CD14-positive monocyte (primary cell): ENCODE data around the gene RSPH10B2. TPM values are rescaled to one million over a fixed set of nuclear protein-coding genes. Genes with fewer than 3 reads are reported as not detected.
"Not testable (repeated sequence)": the region's sequence is repeated elsewhere in the genome, so short reads cannot be mapped to it uniquely, and the experiment has no call there.

Experiments
- DNase-seq, 3 donors: peaks; one replicate each; pipeline ENCODE4 v3.0.0-alpha.2; 2011 to 2022
- H2AFZ ChIP-seq: 2 replicates; pipeline ENCODE4 v1.6.0; 2012; ENCODE audit warnings: mild to moderate bottlenecking, low read depth, low read length, inconsistent platforms; ENCODE audit not compliant: insufficient read depth, poor library complexity, severe bottlenecking
- H3K27ac ChIP-seq, 2 donors: 1 replicate in 1 of 2; 2 replicates in 1 of 2; pipeline ENCODE4 v1.5.1; 2012 to 2013; ENCODE audit warnings: low read length in 2 of 2, control low read depth in 1 of 2, inconsistent platforms in 1 of 2, low read depth in 1 of 2, mild to moderate bottlenecking in 1 of 2
- H3K27me3 ChIP-seq, 2 donors: one replicate each; pipeline versions ENCODE4 v1.6.0 to v1.6.1; 2011 to 2013; ENCODE audit warnings: low read length in 2 of 2; ENCODE audit not compliant: control insufficient read depth in 2 of 2, insufficient read depth in 2 of 2
- H3K36me3 ChIP-seq, 2 donors: replicated peaks in 1 of 2; 1 replicate in 1 of 2; 2 replicates in 1 of 2; pipeline versions ENCODE4 v1.5.1 to v1.6.1; 2012 to 2013; ENCODE audit warnings: low read length in 2 of 2, control low read depth in 1 of 2, inconsistent platforms in 1 of 2, mild to moderate bottlenecking in 1 of 2; ENCODE audit not compliant: insufficient read depth in 2 of 2, control insufficient read depth in 1 of 2
- H3K4me1 ChIP-seq, 2 donors: 1 replicate in 1 of 2; 2 replicates in 1 of 2; pipeline versions ENCODE4 v1.5.1 to v1.6.1; 2012 to 2013; ENCODE audit warnings: low read length in 2 of 2, control low read depth in 1 of 2, inconsistent platforms in 1 of 2, mild to moderate bottlenecking in 1 of 2, moderate library complexity in 1 of 2; ENCODE audit not compliant: insufficient read depth in 2 of 2, control insufficient read depth in 1 of 2
- H3K4me2 ChIP-seq: replicated peaks from 2 replicates; pipeline ENCODE3; 2012; ENCODE audit warnings: low read length, moderate library complexity, mild to moderate bottlenecking; ENCODE audit not compliant: poor library complexity, severe bottlenecking; ENCODE audit errors: extremely low read depth
- H3K4me3 ChIP-seq, 3 experiments: fragments of 200-600 bp in 1 of 3; sonication (generic) in 1 of 3; replicated peaks in 1 of 3; 1 replicate in 2 of 3; 2 replicates in 1 of 3; pipeline ENCODE4 v1.5.1; 2011 to 2013; ENCODE audit warnings: low read length in 3 of 3, mild to moderate bottlenecking in 3 of 3, control low read depth in 2 of 3, low read depth in 2 of 3, inconsistent platforms in 1 of 3, moderate library complexity in 1 of 3
- H3K79me2 ChIP-seq: 2 replicates; pipeline ENCODE4 v1.6.0; 2012; ENCODE audit warnings: mild to moderate bottlenecking, control low read depth, inconsistent platforms, low read length, moderate library complexity; ENCODE audit not compliant: insufficient read depth
- H3K9ac ChIP-seq: 2 replicates; pipeline ENCODE4 v1.6.0; 2017; ENCODE audit warnings: low read length, mild to moderate bottlenecking; ENCODE audit not compliant: insufficient read depth, poor library complexity, severe bottlenecking
- H3K9me3 ChIP-seq, 2 donors: replicated peaks in 1 of 2; 1 replicate in 1 of 2; 2 replicates in 1 of 2; pipeline versions ENCODE4 v1.5.1 to v1.6.1; 2012 to 2013; ENCODE audit warnings: low read length in 2 of 2, control low read depth in 1 of 2; ENCODE audit not compliant: control insufficient read depth in 1 of 2, insufficient read depth in 1 of 2
- H4K20me1 ChIP-seq: 2 replicates; pipeline ENCODE4 v1.6.0; 2012; ENCODE audit warnings: mild to moderate bottlenecking, low read length, control low read depth, moderate library complexity; ENCODE audit not compliant: insufficient read depth
- H3K27ac Mint-ChIP-seq, 7 donors: one replicate each; pipeline ENCODE4 v1.8.0; 2020; ENCODE audit warnings: mild to moderate bottlenecking in 7 of 7, mixed read lengths in 7 of 7, moderate library complexity in 6 of 7, inconsistent platforms in 2 of 7
- H3K27me3 Mint-ChIP-seq, 3 donors: one replicate each; pipeline ENCODE4 v1.8.0; 2021 to 2022; ENCODE audit warnings: low read depth in 3 of 3, mild to moderate bottlenecking in 3 of 3, mixed read lengths in 3 of 3, moderate library complexity in 3 of 3, inconsistent platforms in 1 of 3
- H3K36me3 Mint-ChIP-seq, 2 donors: one replicate each; pipeline ENCODE4 v1.8.0; 2020; ENCODE audit warnings: mixed read lengths in 2 of 2, inconsistent platforms in 1 of 2, mild to moderate bottlenecking in 1 of 2
- H3K4me1 Mint-ChIP-seq: one replicate; pipeline ENCODE4 v1.8.0; 2020; ENCODE audit warnings: mild to moderate bottlenecking, mixed read lengths
- H3K4me3 Mint-ChIP-seq, 2 donors: one replicate each; pipeline ENCODE4 v1.8.0; 2020; ENCODE audit warnings: mild to moderate bottlenecking in 2 of 2, mixed read lengths in 2 of 2, moderate library complexity in 1 of 2
- H3K9me3 Mint-ChIP-seq, 7 donors: one replicate each; pipeline ENCODE4 v1.8.0; 2020 to 2022; ENCODE audit warnings: mixed read lengths in 7 of 7, mild to moderate bottlenecking in 6 of 7, moderate library complexity in 6 of 7, inconsistent platforms in 2 of 7
- CTCF ChIP-seq: fragments of 200-600 bp; IDR thresholded peaks from one replicate; pipeline ENCODE4 v1.8.0; 2022; ENCODE audit warnings: antibody characterized with exemption, mild to moderate bottlenecking
- WGBS: methylation state at CpG from one replicate; pipeline ENCODE4 v1.1.5; 2013; ENCODE audit warnings: missing lambda C conversion rate; ENCODE audit not compliant: insufficient coverage; 5-methylcytosine and 5-hydroxymethylcytosine counted together
- intact Hi-C, 2 donors: fragments of 100-400 bp; cut with micrococcal nuclease; formaldehyde crosslinking; loops; one replicate each; pipeline versions ENCODE4 v1.15.0 to v1.15.1; 2023
- polyA plus RNA-seq, 3 donors: library from polyadenylated mRNA; depleted of rRNA in 1 of 3; unstranded in 2 of 3; stranded (reverse) in 1 of 3; fragments of 300-500 nt in 2 of 3; fragments of >200 nt in 1 of 3; fragmentation: Illumina TruSeq in 2 of 3; gene quantifications; 1 replicate in 2 of 3; 2 replicates in 1 of 3; pipeline ENCODE4 v1.2.3, GENCODE V29; 2012 to 2021

Gene RSPH10B2
- polyA plus RNA-seq, 3 donors, result 0.03 TPM; not detected in 2

GRCh38 chr7:6718124-6718523 is 35.8 kb upstream of the RSPH10B2 start:
- WGBS, result 54% methylated on average over 4 of the region's 6 CpGs
- Mint-ChIP-seq H3K27me3 (peaks cover 9 to 34% (median 14%) of the 10 kb centered on the region in 3 donors), H3K9me3 (peaks cover 0 to 4% (median 0%) of the 10 kb centered on the region in 7 donors), H3K27ac (no peak overlapping the region), H3K4me3 (peak overlapping the region in 1 of 2 donors; percentile 13), H3K36me3 (no peaks in the 10 kb centered on the region), H3K4me1 (peaks cover 4% of the 10 kb centered on the region)
- H3K27ac ChIP-seq, result no peak overlapping the region
- intact Hi-C loops, result no loop called here
- H3K36me3 ChIP-seq, result no peaks in the 10 kb centered on the region
- no peaks in the 10 kb centered on the region for H3K27me3 ChIP-seq
- H3K9ac ChIP-seq, result no peak overlapping the region
- DNase-seq, result no peak
- no peaks in the 10 kb centered on the region for H4K20me1 ChIP-seq
- H3K4me1 ChIP-seq, result no peaks in the 10 kb centered on the region
- H3K4me2 ChIP-seq, result no peak overlapping the region
- no peak overlapping the region for H3K4me3 ChIP-seq
- TF ChIP-seq CTCF, result peak; percentile 36
- H3K79me2 ChIP-seq, result no peaks in the 10 kb centered on the region
- H2AFZ ChIP-seq, result no peak overlapping the region
- H3K9me3 ChIP-seq, result no peaks in the 10 kb centered on the region

DNA sequence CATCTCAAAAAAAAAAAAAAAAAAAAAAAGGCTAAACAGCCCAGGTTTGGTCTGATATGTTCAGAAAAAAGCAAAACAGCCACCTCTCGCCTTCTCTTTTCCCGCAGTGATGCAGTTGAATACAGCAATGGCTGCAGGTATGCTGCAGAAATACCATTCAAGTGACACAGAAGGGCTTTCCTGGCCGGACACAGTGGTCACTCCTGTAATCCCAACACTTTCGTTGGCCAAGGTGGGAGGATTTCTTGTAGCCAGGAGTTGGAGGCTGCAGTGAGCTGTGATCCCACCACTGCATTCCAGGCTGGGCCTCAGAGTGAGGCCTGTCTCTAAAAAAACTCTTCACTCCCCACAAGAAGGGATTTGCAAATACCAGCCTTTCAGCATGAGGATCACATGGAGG is 29.6 kb upstream of the RSPH10B2 start:
- intact Hi-C loops, H3K4me3 Mint-ChIP-seq, H3K4me3 ChIP-seq, H4K20me1 ChIP-seq, H3K27ac Mint-ChIP-seq, H3K9me3 Mint-ChIP-seq, H2AFZ ChIP-seq, DNase-seq, H3K9ac ChIP-seq, H3K79me2 ChIP-seq, H3K27ac ChIP-seq, H3K4me2 ChIP-seq, H3K36me3 Mint-ChIP-seq, H3K36me3 ChIP-seq, H3K27me3 ChIP-seq, H3K9me3 ChIP-seq: not testable (repeated sequence)
- WGBS, result no CpG with 5 or more reads among the region's 4 CpGs
- Mint-ChIP-seq H3K27me3 (peaks cover 8 to 25% (median 17%) of the 10 kb centered on the region in 3 donors), H3K4me1 (peaks cover 14% of the 10 kb centered on the region)
- H3K4me1 ChIP-seq, result peaks cover 12 to 16% of the 10 kb centered on the region in 2 donors
